ENCODE measurements around the gene GJA10. TPM values are rescaled to one million over a fixed set of nuclear protein-coding genes. Genes with fewer than 3 reads are reported as not detected.

Gene GJA10
- total and polyA plus RNA-seq, 11 donors, result not detected

DNA sequence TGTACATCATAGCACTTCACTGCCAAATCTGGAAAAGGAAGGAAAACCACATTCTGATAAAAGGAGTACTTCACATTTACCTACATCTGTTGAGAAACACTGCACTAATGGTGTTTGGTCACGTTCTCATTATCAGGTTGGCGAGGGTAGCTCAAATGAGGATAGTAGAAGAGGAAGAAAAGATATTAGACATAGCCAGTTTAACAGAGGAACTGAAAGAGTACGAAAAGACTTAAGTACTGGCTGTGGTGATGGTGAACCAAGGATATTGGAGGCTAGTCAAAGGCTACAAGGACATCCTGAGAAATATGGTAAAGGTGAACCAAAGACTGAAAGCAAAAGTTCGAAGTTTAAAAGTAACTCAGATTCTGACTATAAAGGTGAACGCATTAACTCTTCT, 32.0 kb upstream of the GJA10 start:
- ATAC-seq (no peak), DNase-seq (no peak)
- no peak overlapping the region for H3K4me3 ChIP-seq
- H3K36me3 ChIP-seq, result peaks cover 0 to 100% (median 93%) of the 10 kb centered on the region in 9 donors
- no peaks in the 10 kb centered on the region for H3K4me1 ChIP-seq
- intact Hi-C loops (cut with DNase I), result no loop called here
- no peak overlapping the region for H3K27ac ChIP-seq
- WGBS, 4 donors, result 94 to 97% (median 95%) methylated on average over 5 of the region's 5 CpGs
- H3K9me3 ChIP-seq, result peaks cover 0 to 6% (median 0%) of the 10 kb centered on the region in 12 donors
- H3K27me3 ChIP-seq, result no peaks in the 10 kb centered on the region
- TF ChIP-seq, protein P1, sequence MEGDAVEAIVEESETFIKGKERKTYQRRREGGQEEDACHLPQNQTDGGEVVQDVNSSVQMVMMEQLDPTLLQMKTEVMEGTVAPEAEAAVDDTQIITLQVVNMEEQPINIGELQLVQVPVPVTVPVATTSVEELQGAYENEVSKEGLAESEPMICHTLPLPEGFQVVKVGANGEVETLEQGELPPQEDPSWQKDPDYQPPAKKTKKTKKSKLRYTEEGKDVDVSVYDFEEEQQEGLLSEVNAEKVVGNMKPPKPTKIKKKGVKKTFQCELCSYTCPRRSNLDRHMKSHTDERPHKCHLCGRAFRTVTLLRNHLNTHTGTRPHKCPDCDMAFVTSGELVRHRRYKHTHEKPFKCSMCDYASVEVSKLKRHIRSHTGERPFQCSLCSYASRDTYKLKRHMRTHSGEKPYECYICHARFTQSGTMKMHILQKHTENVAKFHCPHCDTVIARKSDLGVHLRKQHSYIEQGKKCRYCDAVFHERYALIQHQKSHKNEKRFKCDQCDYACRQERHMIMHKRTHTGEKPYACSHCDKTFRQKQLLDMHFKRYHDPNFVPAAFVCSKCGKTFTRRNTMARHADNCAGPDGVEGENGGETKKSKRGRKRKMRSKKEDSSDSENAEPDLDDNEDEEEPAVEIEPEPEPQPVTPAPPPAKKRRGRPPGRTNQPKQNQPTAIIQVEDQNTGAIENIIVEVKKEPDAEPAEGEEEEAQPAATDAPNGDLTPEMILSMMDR (IDR thresholded peaks at IDR 0.05), result no peak

DNA sequence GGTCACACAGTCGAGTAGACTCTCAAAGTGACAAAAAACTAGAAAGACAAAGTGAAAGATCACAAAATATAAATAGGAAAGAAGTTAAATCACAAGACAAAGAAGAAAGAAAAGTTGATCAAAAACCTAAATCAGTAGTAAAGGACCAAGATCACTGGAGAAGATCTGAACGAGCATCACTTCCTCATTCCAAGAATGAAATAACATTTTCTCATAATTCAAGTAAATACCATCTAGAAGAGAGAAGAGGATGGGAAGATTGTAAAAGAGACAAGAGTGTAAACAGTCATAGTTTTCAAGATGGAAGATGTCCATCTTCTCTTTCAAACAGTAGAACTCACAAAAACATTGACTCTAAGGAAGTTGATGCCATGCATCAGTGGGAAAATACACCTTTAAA, 31.6 kb upstream of the GJA10 start:
- ATAC-seq (no peak), DNase-seq (no peak)
- H3K4me1 ChIP-seq, result no peaks in the 10 kb centered on the region
- TF ChIP-seq POLR2A (IDR thresholded peaks at IDR 0.05), result no peak
- TF ChIP-seq, protein P1 (IDR thresholded peaks at IDR 0.05), result no peak
- no peak overlapping the region for H3K27ac ChIP-seq
- intact Hi-C loops (cut with DNase I), result no loop called here
- WGBS, 4 donors, result 88 to 94% (median 93%) methylated on average over 2 of the region's 2 CpGs
- H3K4me3 ChIP-seq, result no peak overlapping the region
- H3K36me3 ChIP-seq, result peaks cover 0 to 100% (median 93%) of the 10 kb centered on the region in 9 donors
- H3K9me3 ChIP-seq, result peaks cover 0 to 6% (median 0%) of the 10 kb centered on the region in 12 donors
- H3K27me3 ChIP-seq, result no peaks in the 10 kb centered on the region

DNA sequence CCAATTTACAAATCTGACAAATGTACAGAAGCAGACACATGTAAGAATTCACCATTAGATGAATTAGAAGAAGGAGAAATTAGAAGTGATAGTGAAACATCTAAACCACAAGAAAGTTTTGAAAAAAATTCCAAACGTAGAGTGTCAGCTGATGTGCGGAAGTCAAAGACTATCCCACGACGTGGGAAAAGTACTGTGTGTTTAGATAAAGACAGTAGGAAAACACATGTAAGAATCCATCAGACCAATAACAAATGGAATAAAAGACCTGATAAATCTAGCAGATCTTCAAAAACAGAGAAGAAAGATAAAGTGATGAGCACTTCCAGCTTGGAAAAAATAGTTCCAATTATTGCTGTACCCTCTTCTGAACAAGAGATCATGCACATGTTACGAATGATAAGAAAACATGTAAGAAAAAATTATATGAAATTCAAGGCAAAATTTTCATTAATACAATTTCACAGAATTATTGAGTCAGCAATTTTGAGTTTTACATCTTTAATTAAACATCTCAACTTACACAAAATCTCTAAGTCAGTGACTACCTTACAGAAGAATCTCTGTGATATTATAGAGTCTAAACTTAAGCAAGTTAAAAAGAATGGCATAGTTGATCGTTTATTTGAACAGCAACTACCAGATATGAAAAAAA, 28.1 kb upstream of the GJA10 start:
- DNase-seq, result no peak
- H3K27ac ChIP-seq, result no peak overlapping the region
- no peaks in the 10 kb centered on the region for H3K27me3 ChIP-seq
- H3K9me3 ChIP-seq, result peaks cover 0 to 6% (median 0%) of the 10 kb centered on the region in 12 donors
- intact Hi-C loops (cut with DNase I), result no loop called here
- no peak for ATAC-seq
- no peak overlapping the region for H3K4me3 ChIP-seq
- 93 to 97% (median 96%) methylated on average over 6 of the region's 6 CpGs for WGBS, 4 donors
- H3K36me3 ChIP-seq, result peaks cover 0 to 96% (median 80%) of the 10 kb centered on the region in 9 donors
- no peaks in the 10 kb centered on the region for H3K4me1 ChIP-seq
- TF ChIP-seq, protein P1 (IDR thresholded peaks at IDR 0.05), result no peak
- no peak for TF ChIP-seq POLR2A (IDR thresholded peaks at IDR 0.05)

DNA sequence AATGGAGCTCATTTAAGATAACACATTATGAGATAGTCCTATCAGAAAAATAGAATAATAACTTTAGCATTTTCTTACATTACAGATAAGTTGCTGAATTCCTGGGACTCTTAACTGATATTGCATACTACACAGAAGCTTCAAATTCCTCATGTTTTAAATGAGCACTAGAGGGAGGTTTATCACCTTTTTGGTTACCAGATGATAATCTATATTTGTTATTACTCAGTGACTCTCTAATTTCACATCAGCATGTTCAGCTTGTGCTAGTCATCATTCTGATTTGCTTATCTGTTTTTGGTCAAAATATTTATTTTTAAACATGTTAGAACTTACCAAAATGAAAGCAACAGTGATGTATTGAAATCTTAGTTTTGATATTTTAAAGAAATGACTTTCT, 20.5 kb upstream of the GJA10 start:
- DNase-seq (no peak), ATAC-seq (no peak)
- intact Hi-C loops (cut with DNase I), result no loop called here
- no peak overlapping the region for H3K4me3 ChIP-seq
- H3K9me3 ChIP-seq, result no peaks in the 10 kb centered on the region
- no peaks in the 10 kb centered on the region for H3K27me3 ChIP-seq
- no peaks in the 10 kb centered on the region for H3K4me1 ChIP-seq
- no peak for TF ChIP-seq POLR2A (IDR thresholded peaks at IDR 0.05)
- TF ChIP-seq, protein P1 (IDR thresholded peaks at IDR 0.05), result no peak
- H3K27ac ChIP-seq, result no peak overlapping the region
- H3K36me3 ChIP-seq, result peaks cover 0 to 63% (median 44%) of the 10 kb centered on the region in 9 donors

Measured in heart left ventricle (tissue), 16 donors.